Neuron (in vitro differentiated cells): ENCODE measurements around the gene TTF1.
A peak's percentile ranks its signal among the peaks of the same experiment; 100 is the strongest.

Source experiments
- H2AFZ ChIP-seq: one replicate; pipeline ENCODE4 v1.6.1; 2013; ENCODE audit warnings: low read depth, mild to moderate bottlenecking, inconsistent platforms, low read length, moderate library complexity
- H3K27me3 ChIP-seq: one replicate; pipeline ENCODE4 v1.6.1; 2013; ENCODE audit warnings: low read length; ENCODE audit not compliant: insufficient read depth
- H3K36me3 ChIP-seq: one replicate; pipeline ENCODE4 v1.6.1; 2013; ENCODE audit warnings: low read length; ENCODE audit not compliant: insufficient read depth
- H3K4me1 ChIP-seq: one replicate; pipeline ENCODE4 v1.6.1; 2013; ENCODE audit warnings: low read length; ENCODE audit not compliant: insufficient read depth
- H3K4me3 ChIP-seq: 2 replicates; pipeline ENCODE4 v1.5.1; 2013; ENCODE audit warnings: mild to moderate bottlenecking, low read length, moderate library complexity
- H3K9me3 ChIP-seq: one replicate; pipeline ENCODE4 v1.6.1; 2013; ENCODE audit warnings: low read length

TTF1 gene

GRCh38 chr9:132372177-132373095 is 34.2 kb downstream of the TTF1 start:
- Histone ChIP-seq H2AFZ (no peak overlapping the region), H3K27me3 (no peaks in the 10 kb centered on the region), H3K4me1 (no peaks in the 10 kb centered on the region), H3K9me3 (no peaks in the 10 kb centered on the region), H3K36me3 (peaks cover 25% of the 10 kb centered on the region), H3K4me3 (no peak overlapping the region)

DNA sequence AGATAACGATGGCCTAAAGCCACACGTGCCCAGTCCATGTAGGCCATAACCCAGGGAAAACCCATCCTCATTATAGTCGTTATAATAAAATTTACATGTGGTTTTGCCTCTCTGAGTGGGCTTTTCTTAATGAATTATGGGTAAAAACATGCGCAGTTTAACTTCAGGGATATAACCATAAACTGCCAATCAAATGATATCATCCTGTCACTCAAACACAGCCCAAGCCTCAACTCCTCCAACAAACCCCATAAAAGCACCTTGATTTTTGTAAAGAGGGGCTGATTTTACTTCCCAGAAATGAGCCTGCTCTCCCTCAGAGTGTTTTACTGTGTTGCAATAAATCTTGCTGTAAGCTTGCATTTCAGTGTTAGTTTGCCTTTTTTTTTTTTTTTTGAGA is 36.0 kb downstream of the TTF1 start:
- Histone ChIP-seq H3K9me3 (no peaks in the 10 kb centered on the region), H3K36me3 (peaks cover 7% of the 10 kb centered on the region), H3K27me3 (no peaks in the 10 kb centered on the region), H2AFZ (no peak overlapping the region), H3K4me3 (no peak overlapping the region), H3K4me1 (no peaks in the 10 kb centered on the region)

- no peaks in the 10 kb centered on the region for H3K4me1 ChIP-seq
- no peaks in the 10 kb centered on the region for H3K27me3 ChIP-seq
- no peaks in the 10 kb centered on the region for H3K36me3 ChIP-seq
- no peaks in the 10 kb centered on the region for H3K9me3 ChIP-seq
- no peak overlapping the region for H2AFZ ChIP-seq
- H3K4me3 ChIP-seq, result no peak overlapping the region
These were observed 37.2 kb downstream of the TTF1 start for GRCh38 chr9:132369421-132369820.

DNA sequence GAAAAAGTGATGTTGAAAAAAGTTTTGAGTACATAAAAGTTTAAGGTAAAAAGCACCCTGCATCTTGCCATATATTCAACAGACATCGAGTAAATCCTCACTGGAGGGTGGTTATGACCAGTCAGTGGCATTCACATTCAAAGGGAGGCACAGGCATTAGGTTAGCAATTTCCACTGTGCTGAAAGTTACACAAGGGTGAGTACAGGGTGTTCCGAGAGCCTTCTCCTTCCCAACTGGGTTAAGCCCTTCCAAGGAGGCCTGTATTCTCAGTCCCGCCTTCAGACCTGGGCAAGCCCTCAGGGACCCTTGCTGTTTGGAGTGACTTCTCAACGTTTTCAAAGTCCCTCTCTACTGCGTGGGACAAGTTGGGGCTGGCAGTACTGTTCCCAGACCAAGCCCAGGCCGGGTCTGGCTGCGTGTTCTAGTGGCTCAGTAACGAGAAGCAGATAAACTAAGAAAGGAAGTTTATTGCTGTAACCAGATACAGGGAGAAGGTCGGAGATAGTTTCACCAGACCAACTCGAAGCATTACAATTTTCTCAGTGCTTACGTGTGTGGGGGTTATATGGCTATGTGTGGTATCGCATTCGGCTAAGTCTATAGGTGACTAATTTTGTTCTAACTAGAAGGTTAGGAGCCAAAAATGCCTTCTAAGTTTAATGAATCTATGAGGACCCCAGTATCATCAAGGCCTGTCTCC is 38.9 kb downstream of the TTF1 start:
- Histone ChIP-seq H3K9me3 (no peaks in the 10 kb centered on the region), H2AFZ (no peak overlapping the region), H3K4me3 (no peak overlapping the region), H3K36me3 (no peaks in the 10 kb centered on the region), H3K4me1 (no peaks in the 10 kb centered on the region), H3K27me3 (no peaks in the 10 kb centered on the region)

GRCh38 chr9:132366481-132366880 is 40.2 kb downstream of the TTF1 start:
- Histone ChIP-seq H3K4me3 (no peak overlapping the region), H2AFZ (no peak overlapping the region), H3K27me3 (no peaks in the 10 kb centered on the region), H3K4me1 (no peaks in the 10 kb centered on the region), H3K9me3 (no peaks in the 10 kb centered on the region), H3K36me3 (no peaks in the 10 kb centered on the region)

- no peak overlapping the region for H2AFZ ChIP-seq
- no peaks in the 10 kb centered on the region for H3K27me3 ChIP-seq
- H3K9me3 ChIP-seq, result no peaks in the 10 kb centered on the region
- H3K4me3 ChIP-seq, result no peak overlapping the region
- no peaks in the 10 kb centered on the region for H3K36me3 ChIP-seq
- H3K4me1 ChIP-seq, result no peaks in the 10 kb centered on the region
These were observed 40.7 kb downstream of the TTF1 start for GRCh38 chr9:132365986-132366385.

GRCh38 chr9:132364068-132364467 is 42.6 kb downstream of the TTF1 start:
- Histone ChIP-seq H3K36me3 (no peaks in the 10 kb centered on the region), H3K4me3 (no peak overlapping the region), H3K4me1 (no peaks in the 10 kb centered on the region), H3K27me3 (no peaks in the 10 kb centered on the region), H2AFZ (no peak overlapping the region), H3K9me3 (no peaks in the 10 kb centered on the region)

- H2AFZ ChIP-seq, result no peak overlapping the region
- H3K9me3 ChIP-seq, result no peaks in the 10 kb centered on the region
- H3K4me1 ChIP-seq, result peaks cover 14% of the 10 kb centered on the region
- H3K36me3 ChIP-seq, result peaks cover 8% of the 10 kb centered on the region
- H3K4me3 ChIP-seq, result no peak overlapping the region
- H3K27me3 ChIP-seq, result no peaks in the 10 kb centered on the region
These were observed 48.9 kb downstream of the TTF1 start for GRCh38 chr9:132357764-132358163.

- H3K9me3 ChIP-seq, result no peaks in the 10 kb centered on the region
- H3K27me3 ChIP-seq, result no peaks in the 10 kb centered on the region
- H3K4me3 ChIP-seq, result no peak overlapping the region
- H2AFZ ChIP-seq, result no peak overlapping the region
- H3K36me3 ChIP-seq, result peaks cover 21% of the 10 kb centered on the region
- peaks cover 14% of the 10 kb centered on the region for H3K4me1 ChIP-seq
These were observed 50.2 kb downstream of the TTF1 start for GRCh38 chr9:132356324-132356924.

DNA sequence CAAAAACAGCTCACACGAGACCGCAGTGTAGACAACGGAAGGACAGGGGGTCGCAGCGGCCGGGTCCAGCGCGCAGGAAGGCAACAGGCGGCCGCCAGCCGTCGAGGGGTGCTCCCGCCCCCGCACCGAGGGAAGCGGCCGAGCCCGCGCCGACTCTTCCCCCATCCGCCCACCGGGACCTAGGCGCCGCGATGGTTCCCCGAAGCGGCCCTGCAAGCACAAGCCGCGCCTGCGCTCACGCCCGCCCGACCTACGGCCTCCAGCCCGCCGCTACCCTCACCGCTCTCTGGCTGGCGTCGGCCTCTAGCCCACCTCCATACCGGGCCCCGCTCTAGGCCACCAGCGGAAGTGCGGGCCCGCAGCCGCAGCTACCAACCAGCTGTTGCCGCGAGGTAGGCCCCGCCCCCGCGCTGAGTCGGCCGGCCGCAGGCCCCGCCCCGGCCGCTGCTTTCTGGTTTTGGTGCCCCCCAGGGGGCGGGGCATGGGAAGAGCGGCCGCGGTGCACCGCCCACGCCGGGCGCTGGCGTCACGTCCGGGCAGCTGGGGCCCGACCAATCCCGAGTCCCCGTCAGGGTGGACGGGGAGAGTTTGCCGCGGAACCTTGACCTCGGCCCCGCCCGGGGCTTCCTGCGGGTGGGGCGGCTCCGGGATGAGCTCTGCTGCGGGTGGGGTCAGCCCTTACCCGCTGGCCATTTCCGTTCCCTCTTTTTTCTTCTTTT is 51.8 kb downstream of the TTF1 start, which contains the start of gene SETX:
Gene SETX (minus strand): TSS at position 350 of the 719 bp plus-strand sequence. CDS start 5,558 bp downstream, outside the sequence.
- Histone ChIP-seq H3K4me3 (peak within 1 kb of the TSS; percentile 96), H2AFZ (peak within 1 kb of the TSS; percentile 73), H3K4me1 (peaks cover 14% of the 10 kb centered on the region), H3K27me3 (no peaks in the 10 kb centered on the region), H3K9me3 (no peaks in the 10 kb centered on the region), H3K36me3 (peaks cover 34% of the 10 kb centered on the region)

DNA sequence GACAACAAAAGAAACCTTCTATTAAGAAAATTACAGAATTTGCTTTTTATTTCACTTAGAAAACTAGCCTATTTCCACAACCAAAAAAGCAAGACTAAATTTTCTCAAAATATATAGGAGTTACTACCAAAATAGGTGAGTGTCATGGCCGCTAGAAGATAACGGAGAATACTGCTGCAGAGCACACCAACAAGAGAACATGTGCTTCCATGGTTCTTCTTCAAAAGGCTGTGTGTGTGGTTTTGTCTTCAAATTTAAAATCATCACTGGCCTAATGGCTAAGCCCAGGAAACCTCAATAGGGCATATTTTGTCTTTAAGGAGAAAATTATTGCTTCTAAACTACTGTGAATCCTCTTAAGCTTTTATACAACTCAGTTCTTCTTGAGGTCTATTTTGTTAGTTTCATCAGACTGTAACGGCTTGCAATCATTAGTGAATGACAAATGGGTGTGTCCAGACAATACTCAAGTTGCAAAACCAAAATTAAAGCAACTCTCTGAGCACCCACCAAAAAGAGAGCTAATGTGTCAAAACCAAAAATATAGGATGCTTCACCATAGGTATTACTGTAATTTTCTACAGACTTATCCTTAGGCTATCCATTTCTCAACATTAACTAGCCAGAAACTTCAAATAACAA is 55.1 kb downstream of the TTF1 start:
- Histone ChIP-seq H2AFZ (no peak overlapping the region), H3K27me3 (no peaks in the 10 kb centered on the region), H3K4me3 (no peak overlapping the region), H3K9me3 (no peaks in the 10 kb centered on the region), H3K4me1 (peaks cover 14% of the 10 kb centered on the region), H3K36me3 (peaks cover 57% of the 10 kb centered on the region)

DNA sequence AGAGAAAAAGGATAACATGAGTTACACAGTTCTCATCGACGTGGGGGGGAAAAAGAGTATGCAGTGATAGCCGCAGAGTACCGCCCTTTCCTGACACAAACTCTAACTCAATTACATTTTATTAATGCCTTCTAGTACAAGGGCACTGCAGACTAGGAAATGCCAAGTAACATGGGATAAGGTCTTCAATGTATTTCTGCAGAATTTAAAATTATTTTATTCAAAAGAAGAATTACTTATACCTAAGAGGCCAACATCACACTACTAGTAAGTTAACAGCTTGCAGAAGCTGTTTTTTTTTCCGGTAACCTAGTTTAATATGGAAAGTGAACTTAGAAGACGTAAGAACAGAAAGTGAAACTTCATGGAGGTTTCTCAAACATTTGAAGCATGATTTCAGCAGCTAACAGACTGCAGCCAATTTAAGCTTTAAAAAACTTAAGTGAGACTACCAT is 55.8 kb downstream of the TTF1 start:
- H3K4me3 ChIP-seq, result no peak overlapping the region
- no peaks in the 10 kb centered on the region for H3K27me3 ChIP-seq
- no peak overlapping the region for H2AFZ ChIP-seq
- H3K36me3 ChIP-seq, result peaks cover 63% of the 10 kb centered on the region
- H3K9me3 ChIP-seq, result no peaks in the 10 kb centered on the region
- H3K4me1 ChIP-seq, result peaks cover 14% of the 10 kb centered on the region
